Measurements from ENCODE around the gene TNNI3K. TPM values are rescaled to one million over a fixed set of nuclear protein-coding genes. Genes with fewer than 3 reads are reported as not detected.

The TNNI3K gene
- polyA plus RNA-seq, 1 experiment: not detected

- DNase-seq (ENCODE audit: low read depth): no peak
- Histone ChIP-seq H3K27me3 (ENCODE audit: control insufficient read depth, insufficient read depth, low read length) (no peaks in the 10 kb centered on the region), H3K4me3 (ENCODE audit: low read depth, low read length) (no peak overlapping the region), H3K36me3 (ENCODE audit: control insufficient read depth, insufficient read depth, low read length) (no peaks in the 10 kb centered on the region)
- TF ChIP-seq CTCF (IDR thresholded peaks at IDR 0.05; ENCODE audit: insufficient read depth, low read depth, low read length): no peak
- ChIA-PET POLR2A (no interaction called here), CTCF (no interaction called here)
These were observed 45.6 kb downstream of the TNNI3K start for GRCh38 chr1:74280642-74281396.

GRCh38 chr1:74286414-74286813 lies 51.2 kb downstream of the TNNI3K start:
- H3K27me3 ChIP-seq (ENCODE audit: control insufficient read depth, insufficient read depth, low read length): no peaks in the 10 kb centered on the region
- TF ChIP-seq CTCF (IDR thresholded peaks at IDR 0.05; ENCODE audit: insufficient read depth, low read depth, low read length): no peak
- H3K4me3 ChIP-seq (ENCODE audit: low read depth, low read length): no peak overlapping the region
- no peaks in the 10 kb centered on the region for H3K36me3 ChIP-seq (ENCODE audit: control insufficient read depth, insufficient read depth, low read length)
- CTCF ChIA-PET: no interaction called here
- POLR2A ChIA-PET: no interaction called here
- DNase-seq (ENCODE audit: low read depth): no peak

GRCh38 chr1:74314438-74314837 lies 79.3 kb downstream of the TNNI3K start:
- no peaks in the 10 kb centered on the region for H3K27me3 ChIP-seq (ENCODE audit: control insufficient read depth, insufficient read depth, low read length)
- no peak for DNase-seq (ENCODE audit: low read depth)
- CTCF ChIA-PET: no interaction called here
- H3K4me3 ChIP-seq (ENCODE audit: low read depth, low read length): no peak overlapping the region
- no peak for TF ChIP-seq CTCF (IDR thresholded peaks at IDR 0.05; ENCODE audit: insufficient read depth, low read depth, low read length)
- POLR2A ChIA-PET: no interaction called here
- H3K36me3 ChIP-seq (ENCODE audit: control insufficient read depth, insufficient read depth, low read length): no peaks in the 10 kb centered on the region

- ChIA-PET CTCF (no interaction called here), POLR2A (no interaction called here)
- TF ChIP-seq CTCF (IDR thresholded peaks at IDR 0.05; ENCODE audit: insufficient read depth, low read depth, low read length): no peak
- Histone ChIP-seq H3K36me3 (ENCODE audit: control insufficient read depth, insufficient read depth, low read length) (no peaks in the 10 kb centered on the region), H3K4me3 (ENCODE audit: low read depth, low read length) (no peak overlapping the region), H3K27me3 (ENCODE audit: control insufficient read depth, insufficient read depth, low read length) (no peaks in the 10 kb centered on the region)
- DNase-seq (ENCODE audit: low read depth): no peak
These were observed 81.1 kb downstream of the TNNI3K start for GRCh38 chr1:74316302-74316701.

GRCh38 chr1:74317663-74318062 lies 82.5 kb downstream of the TNNI3K start:
- DNase-seq (ENCODE audit: low read depth): no peak
- no peaks in the 10 kb centered on the region for H3K27me3 ChIP-seq (ENCODE audit: control insufficient read depth, insufficient read depth, low read length)
- no peaks in the 10 kb centered on the region for H3K36me3 ChIP-seq (ENCODE audit: control insufficient read depth, insufficient read depth, low read length)
- no peak overlapping the region for H3K4me3 ChIP-seq (ENCODE audit: low read depth, low read length)
- ChIA-PET CTCF (no interaction called here), POLR2A (no interaction called here)
- TF ChIP-seq CTCF (IDR thresholded peaks at IDR 0.05; ENCODE audit: insufficient read depth, low read depth, low read length): no peak
